IMR-90 (cell line): Measurements from ENCODE around the gene STK32A. TPM values are rescaled to one million over a fixed set of nuclear protein-coding genes. Genes with fewer than 3 reads are reported as not detected.

Experiments
- ATAC-seq: fragments of 200-7000 bp; cut with Tn5 transposase; 2 replicates; pipeline ENCODE4 v1.9.1; 2020; ENCODE audit warnings: low read depth, mild to moderate bottlenecking, moderate library complexity
- BruUV-seq: library from RNA; stranded (reverse); fragments of 400-500 nt; replicated peaks from 2 replicates; lab custom pipeline; 2021; lab: Mats Ljungman, UMichigan
- CTCF ChIA-PET: fragments of 300-600 bp; formaldehyde crosslinking; extraction: SDS; loops from one replicate; lab custom pipeline; 2021; ENCODE audit warnings: antibody characterized with exemption; lab: Yijun Ruan, JAX
- POLR2A ChIA-PET: fragments of 300-600 bp; sonication (Branson Sonifier 250); formaldehyde crosslinking; loops from one replicate; lab custom pipeline; 2022; ENCODE audit warnings: antibody characterized with exemption; ENCODE audit not compliant: unreplicated experiment; lab: Charles Lee
- DNase-seq: peaks from one replicate; pipeline ENCODE4 v3.0.0; 2013
- H2AFZ ChIP-seq: replicated peaks from 2 replicates; pipeline ENCODE3; 2013; ENCODE audit warnings: low read length, mild to moderate bottlenecking; ENCODE audit not compliant: poor library complexity
- H2AK5ac ChIP-seq: 2 replicates; pipeline ENCODE4 v1.6.1; 2013; ENCODE audit warnings: low read depth, low read length, inconsistent platforms
- H2AK9ac ChIP-seq: replicated peaks from 2 replicates; pipeline ENCODE3; 2013; ENCODE audit warnings: mild to moderate bottlenecking, low read depth, low read length, moderate library complexity; ENCODE audit not compliant: poor library complexity
- H2BK120ac ChIP-seq: 2 replicates; pipeline ENCODE4 v1.6.1; 2013; ENCODE audit warnings: low read depth, low read length, inconsistent platforms
- H2BK15ac ChIP-seq: 3 replicates; pipeline ENCODE4 v1.6.1; 2013; ENCODE audit warnings: low read depth, low read length, inconsistent platforms
- H2BK20ac ChIP-seq: 2 replicates; pipeline ENCODE4 v1.6.1; 2013; ENCODE audit warnings: low read depth, mild to moderate bottlenecking, inconsistent platforms, low read length, moderate library complexity
- H2BK5ac ChIP-seq: 2 replicates; pipeline ENCODE4 v1.6.1; 2013; ENCODE audit warnings: mild to moderate bottlenecking, low read depth, low read length, inconsistent platforms; ENCODE audit not compliant: poor library complexity, severe bottlenecking
- H3K14ac ChIP-seq: replicated peaks from 2 replicates; pipeline ENCODE4 v1.6.1; 2013; ENCODE audit warnings: low read depth, low read length, inconsistent platforms
- H3K18ac ChIP-seq: 2 replicates; pipeline ENCODE4 v1.6.1; 2013; ENCODE audit warnings: low read depth, low read length, control low read depth
- H3K23ac ChIP-seq: 2 replicates; pipeline ENCODE4 v1.6.1; 2013; ENCODE audit warnings: low read depth, low read length, inconsistent platforms
- H3K27ac ChIP-seq: 2 replicates; pipeline ENCODE4 v1.5.1; 2013; ENCODE audit warnings: mild to moderate bottlenecking, control low read depth, low read length; ENCODE audit not compliant: insufficient read depth
- H3K27me3 ChIP-seq: 2 replicates; pipeline ENCODE4 v1.6.1; 2013; ENCODE audit warnings: low read length; ENCODE audit not compliant: control insufficient read depth, insufficient read depth
- H3K36me3 ChIP-seq: 2 replicates; pipeline ENCODE4 v1.6.1; 2013; ENCODE audit warnings: low read length, mixed read lengths; ENCODE audit not compliant: control insufficient read depth, insufficient read depth
- H3K4ac ChIP-seq: 2 replicates; pipeline ENCODE4 v1.6.1; 2013; ENCODE audit warnings: low read depth, low read length, inconsistent platforms
- H3K4me1 ChIP-seq: 2 replicates; pipeline ENCODE4 v1.6.1; 2013; ENCODE audit warnings: low read length, mixed read lengths; ENCODE audit not compliant: control insufficient read depth, insufficient read depth
- H3K4me2 ChIP-seq: 2 replicates; pipeline ENCODE4 v1.6.1; 2013; ENCODE audit warnings: low read depth, mild to moderate bottlenecking, control low read depth, low read length, moderate library complexity
- H3K4me3 ChIP-seq: 2 replicates; pipeline ENCODE4 v1.5.1; 2013; ENCODE audit warnings: low read depth, mild to moderate bottlenecking, control low read depth, low read length, moderate library complexity; ENCODE audit not compliant: insufficient read depth
- H3K56ac ChIP-seq: 2 replicates; pipeline ENCODE4 v1.6.1; 2013; ENCODE audit warnings: low read length, inconsistent platforms; ENCODE audit not compliant: insufficient read depth; ENCODE audit errors: extremely low read depth
- H3K79me1 ChIP-seq, 2 experiments: 2 replicates each; pipeline ENCODE4 v1.6.1; 2013; ENCODE audit warnings: low read length in 2 of 2, inconsistent platforms in 1 of 2, low read depth in 1 of 2
- H3K9ac ChIP-seq: 2 replicates; pipeline ENCODE4 v1.6.1; 2013; ENCODE audit warnings: low read depth, low read length, control low read depth
- H3K9me1 ChIP-seq: 2 replicates; pipeline ENCODE4 v1.6.1; 2013; ENCODE audit warnings: low read length, inconsistent platforms; ENCODE audit not compliant: insufficient read depth
- H3K9me3 ChIP-seq: 2 replicates; pipeline ENCODE4 v1.6.1; 2013; ENCODE audit warnings: low read length; ENCODE audit not compliant: control insufficient read depth, insufficient read depth
- H4K20me1 ChIP-seq: 2 replicates; pipeline ENCODE4 v1.6.1; 2013; ENCODE audit warnings: low read length, inconsistent platforms; ENCODE audit not compliant: insufficient read depth
- H4K5ac ChIP-seq: 2 replicates; pipeline ENCODE4 v1.6.1; 2013; ENCODE audit warnings: mild to moderate bottlenecking, low read depth, low read length, control low read depth
- H4K8ac ChIP-seq, 2 experiments: 2 replicates each; pipeline ENCODE4 v1.6.1; 2013; ENCODE audit warnings: low read depth in 2 of 2, low read length in 2 of 2, control low read depth in 1 of 2, inconsistent platforms in 1 of 2
- H4K91ac ChIP-seq: 2 replicates; pipeline ENCODE4 v1.6.1; 2013; ENCODE audit warnings: low read depth, low read length, inconsistent platforms; ENCODE audit not compliant: insufficient read depth
- CEBPB ChIP-seq: IDR thresholded peaks from 2 replicates; pipeline ENCODE4 v1.6.1; 2012; ENCODE audit warnings: low read depth, low read length, improper control_type of control experiment
- CHD1 ChIP-seq: IDR thresholded peaks from 2 replicates; pipeline ENCODE4 v1.6.1; 2012; ENCODE audit warnings: low read depth, low read length, improper control_type of control experiment
- CTCF ChIP-seq: conservative IDR thresholded peaks from 2 replicates; pipeline ENCODE4 v1.5.1; 2012; ENCODE audit warnings: mild to moderate bottlenecking, low read depth, low read length, improper control_type of control experiment
- MXI1 ChIP-seq: IDR thresholded peaks from 2 replicates; pipeline ENCODE4 v1.6.1; 2012; ENCODE audit warnings: low read depth, mild to moderate bottlenecking, low read length, moderate library complexity, borderline replicate concordance
- RCOR1 ChIP-seq: IDR thresholded peaks from 2 replicates; pipeline ENCODE4 v1.6.1; 2012; ENCODE audit warnings: mild to moderate bottlenecking, low read length, improper control_type of control experiment; ENCODE audit not compliant: insufficient replicate concordance
- USF2 ChIP-seq: fragments of 150-350 bp; IDR thresholded peaks from 2 replicates; pipeline ENCODE4 v1.6.1; 2017; ENCODE audit warnings: mild to moderate bottlenecking, antibody characterized with exemption, low read length, low read depth
- WGBS, 2 experiments: methylation state at CpG; one replicate each; pipeline versions ENCODE4 v1.1.5 to v1.1.7; 2013; ENCODE audit warnings: missing lambda C conversion rate in 2 of 2; ENCODE audit not compliant: insufficient read length in 1 of 2; ENCODE audit errors: extremely low coverage in 2 of 2; 5-methylcytosine and 5-hydroxymethylcytosine counted together
- dilution Hi-C: fragments of 300-500 bp; cut with HindIII; formaldehyde crosslinking; loops from one replicate; pipeline ENCODE4 v1.14.3; 2018; ENCODE audit warnings: low sequenced_read_pairs; ENCODE audit not compliant: unreplicated experiment
- in situ Hi-C: fragments of 300-500 bp; cut with MboI; formaldehyde crosslinking; loops from 3 replicates; pipeline ENCODE4 v1.14.3; 2019; ENCODE audit warnings: low sequenced_read_pairs, inconsistent platforms, mixed read lengths
- intact Hi-C: fragments of 100-400 bp; cut with micrococcal nuclease; formaldehyde crosslinking; loops from 2 replicates; pipeline ENCODE4 v1.10.0; 2022
- polyA plus RNA-seq, 3 experiments: library from polyadenylated mRNA; depleted of rRNA; stranded (reverse); fragments of >200 nt; gene quantifications; 2 replicates each; pipeline ENCODE4 v1.2.3, GENCODE V29; 2012; ENCODE audit warnings: low replicate concordance in 1 of 3
- total RNA-seq: library from RNA; depleted of rRNA; stranded (reverse); fragments of >200 nt; gene quantifications from 2 replicates; pipeline ENCODE4 v1.2.3, GENCODE V29; 2012

The STK32A gene
- total and polyA plus RNA-seq, 2 of the 4 experiments (the other 2 are of a cell fraction) = 0.12 to 0.18 TPM

- TF ChIP-seq USF2 (no peak), MXI1 (no peak), CHD1 (no peak)
Observed at GRCh38 chr5:147431586-147431985, 196.8 kb downstream of the STK32A start (continued).

DNA sequence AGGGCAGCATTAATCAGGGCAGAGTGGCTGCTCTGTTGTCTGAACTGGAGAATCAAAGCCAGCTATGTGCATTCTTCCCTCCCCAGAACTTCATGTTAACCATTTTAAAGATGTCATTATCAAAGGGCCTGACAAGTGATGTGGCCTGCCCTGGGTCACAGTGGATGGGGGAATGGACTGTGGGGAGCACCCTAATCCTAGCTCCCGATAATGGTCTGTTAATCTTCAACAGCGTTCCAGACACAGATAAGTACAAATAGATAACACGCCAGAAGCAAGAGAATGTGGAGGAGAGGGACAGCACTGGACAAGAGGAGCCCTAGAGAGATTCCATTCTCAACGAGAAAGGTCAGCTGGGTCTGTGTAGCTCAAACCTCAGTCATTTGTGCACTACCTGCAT lies 197.5 kb downstream of the STK32A start:
- H4K91ac ChIP-seq = no peak overlapping the region
- intact Hi-C loops = no loop called here
- no peak overlapping the region for H3K56ac ChIP-seq
- DNase-seq = no peak
- peaks cover 6% of the 10 kb centered on the region for H3K4me1 ChIP-seq
- H4K20me1 ChIP-seq = peaks cover 1% of the 10 kb centered on the region; the same call in 1 of the 2 replicates
- TF ChIP-seq RCOR1 (no peak), CEBPB (no peak), CTCF (no peak)
- no peak overlapping the region for H2BK20ac ChIP-seq
- H2BK5ac ChIP-seq = no peak overlapping the region
- no peaks in the 10 kb centered on the region for H3K36me3 ChIP-seq
- no CpG with 5 or more reads among the region's 4 CpGs for WGBS, 2 experiments
- H3K4me3 ChIP-seq = no peak overlapping the region
- ChIA-PET POLR2A (no interaction called here), CTCF (interaction anchor here (0.5 kb wide), 1 partner anchor 37 kb away, joined by 3 read pairs; no protein-coding TSS in a partner anchor)
- H4K5ac ChIP-seq = no peak overlapping the region
- H3K9me3 ChIP-seq = no peaks in the 10 kb centered on the region
- BruUV-seq = no TSS peak
- H3K4me2 ChIP-seq = no peak overlapping the region
- H3K9me1 ChIP-seq = no peaks in the 10 kb centered on the region; the same call in 1 of the 2 replicates
- no peak overlapping the region for H3K18ac ChIP-seq
- H3K14ac ChIP-seq = no peak overlapping the region
- no peak overlapping the region for H2BK120ac ChIP-seq
- no peak overlapping the region for H2AFZ ChIP-seq
- dilution Hi-C loops = no loop called here
- no peak overlapping the region for H4K8ac ChIP-seq
- no peak overlapping the region for H2AK5ac ChIP-seq
- ATAC-seq = no peak
- no peak overlapping the region for H3K9ac ChIP-seq
- H2BK15ac ChIP-seq = no peak overlapping the region
- no peak overlapping the region for H3K27ac ChIP-seq
- H3K79me1 ChIP-seq = peaks cover 35 to 49% of the 10 kb centered on the region in 2 experiments
- no peak overlapping the region for H3K23ac ChIP-seq
- in situ Hi-C loops = no loop called here
- H3K27me3 ChIP-seq = no peaks in the 10 kb centered on the region
- H2AK9ac ChIP-seq = no peak overlapping the region
- no peak overlapping the region for H3K4ac ChIP-seq
